Central memory CD8-positive, alpha-beta T cell (primary cell): ENCODE data around the gene GINM1.

Source experiments
- ATAC-seq: fragments of 150-1000 bp; cut with Tn5 transposase; replicated peaks from 2 replicates; pipeline ENCODE4 v1.10.0; 2022; ENCODE audit warnings: mild to moderate bottlenecking, moderate FRiP score, moderate number of reproducible peaks; ENCODE audit not compliant: poor library complexity, severe bottlenecking; ENCODE audit errors: extremely low read depth
- DNase-seq, 2 donors: peaks; one replicate each; pipeline ENCODE4 v3.0.0; 2021; ENCODE audit warnings: low spot score in 2 of 2
- H3K27ac Mint-ChIP-seq: one replicate; pipeline ENCODE4 v1.8.0; 2022; ENCODE audit warnings: low read depth, mild to moderate bottlenecking, moderate library complexity, mixed read lengths
- H3K27me3 Mint-ChIP-seq: one replicate; pipeline ENCODE4 v1.8.0; 2022; ENCODE audit warnings: mixed read lengths
- H3K36me3 Mint-ChIP-seq: one replicate; pipeline ENCODE4 v1.8.0; 2022; ENCODE audit warnings: mild to moderate bottlenecking, moderate library complexity, mixed read lengths; ENCODE audit not compliant: insufficient read depth
- H3K4me1 Mint-ChIP-seq: one replicate; pipeline ENCODE4 v1.8.0; 2022; ENCODE audit warnings: mixed read lengths
- H3K4me3 Mint-ChIP-seq: one replicate; pipeline ENCODE4 v1.8.0; 2022; ENCODE audit warnings: mild to moderate bottlenecking, moderate library complexity, mixed read lengths
- H3K9me3 Mint-ChIP-seq: one replicate; pipeline ENCODE4 v1.8.0; 2022; ENCODE audit warnings: mixed read lengths

GINM1 gene

GRCh38 chr6:149614337-149614736 lies 48.2 kb downstream of the GINM1 start:
- H3K27ac Mint-ChIP-seq: no peak overlapping the region
- H3K4me1 Mint-ChIP-seq: peaks cover 17% of the 10 kb centered on the region
- DNase-seq: no peak
- H3K9me3 Mint-ChIP-seq: no peaks in the 10 kb centered on the region
- no peak overlapping the region for H3K4me3 Mint-ChIP-seq
- H3K36me3 Mint-ChIP-seq: peaks cover 27% of the 10 kb centered on the region
- H3K27me3 Mint-ChIP-seq: no peaks in the 10 kb centered on the region
- ATAC-seq: no peak

DNA sequence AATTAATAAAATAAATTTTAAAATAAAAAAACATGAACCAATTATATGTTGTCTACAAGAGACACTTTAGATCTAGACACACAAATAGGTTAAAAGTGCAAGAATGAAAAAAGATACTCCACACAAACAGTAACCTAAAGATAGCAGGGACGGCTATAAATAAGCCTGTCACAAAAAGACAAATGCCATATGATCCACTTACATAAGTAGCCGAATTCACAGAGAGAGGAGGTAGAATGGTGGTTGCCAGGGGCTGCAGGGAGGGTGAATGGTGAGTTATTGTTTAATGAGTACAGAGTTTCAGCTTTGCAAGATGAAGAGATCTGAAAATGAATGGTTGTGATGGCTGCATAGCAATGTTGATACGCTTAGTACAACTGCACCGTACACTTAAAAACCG lies 49.6 kb downstream of the GINM1 start:
- ATAC-seq: no peak
- no peaks in the 10 kb centered on the region for H3K9me3 Mint-ChIP-seq
- peaks cover 12% of the 10 kb centered on the region for H3K4me1 Mint-ChIP-seq
- DNase-seq: no peak
- no peak overlapping the region for H3K4me3 Mint-ChIP-seq
- H3K36me3 Mint-ChIP-seq: peaks cover 35% of the 10 kb centered on the region
- no peaks in the 10 kb centered on the region for H3K27me3 Mint-ChIP-seq
- no peak overlapping the region for H3K27ac Mint-ChIP-seq

- no peaks in the 10 kb centered on the region for H3K9me3 Mint-ChIP-seq
- H3K27me3 Mint-ChIP-seq: no peaks in the 10 kb centered on the region
- peak overlapping the region; percentile 61 for H3K27ac Mint-ChIP-seq
- peaks cover 43% of the 10 kb centered on the region for H3K36me3 Mint-ChIP-seq
- peaks cover 9% of the 10 kb centered on the region for H3K4me1 Mint-ChIP-seq
- ATAC-seq (no peak), DNase-seq (no peak)
- no peak overlapping the region for H3K4me3 Mint-ChIP-seq
Observed at GRCh38 chr6:149627672-149628071, 61.5 kb downstream of the GINM1 start.

GRCh38 chr6:149628875-149629510 lies 62.8 kb downstream of the GINM1 start:
- Mint-ChIP-seq H3K9me3 (no peaks in the 10 kb centered on the region), H3K4me3 (no peak overlapping the region), H3K27ac (peak overlapping the region; percentile 69), H3K4me1 (peaks cover 9% of the 10 kb centered on the region), H3K36me3 (peaks cover 40% of the 10 kb centered on the region), H3K27me3 (no peaks in the 10 kb centered on the region)
- no peak for DNase-seq
- ATAC-seq: no peak

DNA sequence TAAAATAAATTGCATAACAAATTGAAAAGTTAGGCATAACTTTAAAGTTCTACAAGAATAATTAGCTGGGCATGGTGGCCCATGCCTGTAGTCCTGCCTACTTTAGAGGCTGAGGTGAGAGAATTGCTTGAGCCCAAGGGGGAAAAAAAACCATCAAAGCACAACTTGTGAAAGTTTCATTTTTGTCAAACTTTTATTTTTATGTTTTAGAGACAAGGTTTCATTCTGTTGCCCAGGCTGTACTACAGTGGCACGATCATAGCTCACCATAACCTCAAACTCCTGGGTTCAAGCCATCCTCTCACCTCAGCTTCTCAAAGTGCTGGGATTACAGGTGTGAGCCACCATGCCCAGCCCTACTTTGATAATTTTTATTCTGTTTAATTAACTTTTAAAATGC lies 68.1 kb downstream of the GINM1 start:
- Mint-ChIP-seq H3K36me3 (peaks cover 32% of the 10 kb centered on the region), H3K27ac (no peak overlapping the region), H3K4me3 (no peak overlapping the region), H3K4me1 (peaks cover 5% of the 10 kb centered on the region), H3K27me3 (no peaks in the 10 kb centered on the region), H3K9me3 (no peaks in the 10 kb centered on the region)
- no peak for DNase-seq
- no peak for ATAC-seq

GRCh38 chr6:149636124-149636523 lies 69.9 kb downstream of the GINM1 start:
- H3K27me3 Mint-ChIP-seq: no peaks in the 10 kb centered on the region
- no peak overlapping the region for H3K4me3 Mint-ChIP-seq
- no peaks in the 10 kb centered on the region for H3K9me3 Mint-ChIP-seq
- H3K27ac Mint-ChIP-seq: no peak overlapping the region
- peaks cover 3% of the 10 kb centered on the region for H3K4me1 Mint-ChIP-seq
- DNase-seq (no peak), ATAC-seq (no peak)
- peaks cover 23% of the 10 kb centered on the region for H3K36me3 Mint-ChIP-seq
